ENCODE results near the gene LAMA5.

Gene LAMA5

DNA sequence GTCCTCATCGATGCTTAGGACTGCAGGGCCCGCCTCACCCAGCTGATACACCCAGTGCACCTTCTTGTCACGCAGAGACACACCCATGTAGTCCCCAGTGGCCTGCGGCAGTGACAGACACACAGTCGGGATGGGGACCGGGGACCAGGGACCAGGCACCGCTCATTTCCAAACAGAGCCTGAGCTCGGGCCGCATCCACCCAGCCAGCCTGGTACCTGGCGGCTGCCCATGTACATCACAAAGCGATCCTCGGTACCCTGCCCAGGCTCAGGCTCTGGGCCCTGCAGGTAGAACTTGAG is 52.8 kb downstream of the LAMA5 start:
- Histone ChIP-seq H3K9me3 (replicated peaks; ENCODE audit: insufficient read depth, low read length) (no peaks in the 10 kb centered on the region), H3F3A (ENCODE audit: insufficient read depth, low read length) (no peaks in the 10 kb centered on the region), H3K4me2 (ENCODE audit: low read depth, low read length) (no peak overlapping the region), H3K9me2 (replicated peaks; ENCODE audit: insufficient read depth, low read length) (no peaks in the 10 kb centered on the region), H3K9ac (ENCODE audit: low read length) (no peak overlapping the region), H2AFZ (ENCODE audit: low read length) (no peak overlapping the region), H3K27me3 (replicated peaks; ENCODE audit: insufficient read depth, low read length) (no peaks in the 10 kb centered on the region), H4K20me1 (ENCODE audit: insufficient read depth, low read length) (no peaks in the 10 kb centered on the region), H3K4me3 (ENCODE audit: low read length) (no peak overlapping the region), H3K79me2 (ENCODE audit: low read length) (no peaks in the 10 kb centered on the region), H3K4me1 (ENCODE audit: low read length) (no peaks in the 10 kb centered on the region), H3K27ac (ENCODE audit: low read length) (no peak overlapping the region), H3K36me3 (replicated peaks; ENCODE audit: insufficient read depth, low read length) (no peaks in the 10 kb centered on the region)
- TF ChIP-seq CTCF (IDR thresholded peaks at IDR 0.05; ENCODE audit: low read length) (no peak), EZH2 (optimal IDR thresholded peaks at IDR 0.05; ENCODE audit: low read depth, low read length) (no peak), EZH2phosphoT487 (IDR thresholded peaks at IDR 0.05; ENCODE audit: low read length) (no peak)
- DNase-seq: no peak

GRCh38 chr20:62313460-62314338 is 53.4 kb downstream of the LAMA5 start:
- H3K27me3 ChIP-seq (replicated peaks; ENCODE audit: insufficient read depth, low read length): no peaks in the 10 kb centered on the region
- H2AFZ ChIP-seq (ENCODE audit: low read length): no peak overlapping the region
- no peak overlapping the region for H3K4me2 ChIP-seq (ENCODE audit: low read depth, low read length)

GRCh38 chr20:62313021-62313420 is 54.1 kb downstream of the LAMA5 start:
- H4K20me1 ChIP-seq (ENCODE audit: insufficient read depth, low read length): no peaks in the 10 kb centered on the region
- H3K4me3 ChIP-seq (ENCODE audit: low read length): no peak overlapping the region
- H3K36me3 ChIP-seq (replicated peaks; ENCODE audit: insufficient read depth, low read length): no peaks in the 10 kb centered on the region; the same call in 1 of the 2 replicates
- TF ChIP-seq CTCF (IDR thresholded peaks at IDR 0.05; ENCODE audit: low read length) (no peak), EZH2 (optimal IDR thresholded peaks at IDR 0.05; ENCODE audit: low read depth, low read length) (no peak), EZH2phosphoT487 (IDR thresholded peaks at IDR 0.05; ENCODE audit: low read length) (no peak)
- H3K79me2 ChIP-seq (ENCODE audit: low read length): peaks cover under 1% of the 10 kb centered on the region; the same call in 1 of the 2 replicates
- H3K4me1 ChIP-seq (ENCODE audit: low read length): no peaks in the 10 kb centered on the region
- H3K27ac ChIP-seq (ENCODE audit: low read length): no peak overlapping the region
- no peaks in the 10 kb centered on the region for H3K27me3 ChIP-seq (replicated peaks; ENCODE audit: insufficient read depth, low read length)
- H3K9ac ChIP-seq (ENCODE audit: low read length): no peak overlapping the region
- H2AFZ ChIP-seq (ENCODE audit: low read length): no peak overlapping the region
- no peaks in the 10 kb centered on the region for H3F3A ChIP-seq (ENCODE audit: insufficient read depth, low read length)
- H3K9me3 ChIP-seq (replicated peaks; ENCODE audit: insufficient read depth, low read length): no peaks in the 10 kb centered on the region
- DNase-seq: no peak
- H3K4me2 ChIP-seq (ENCODE audit: low read depth, low read length): no peak overlapping the region
- no peaks in the 10 kb centered on the region for H3K9me2 ChIP-seq (replicated peaks; ENCODE audit: insufficient read depth, low read length)

More at GRCh38 chr20:62313460-62314338, 53.4 kb downstream of the LAMA5 start:
- Histone ChIP-seq H3K9me3 (replicated peaks; ENCODE audit: insufficient read depth, low read length) (no peaks in the 10 kb centered on the region), H3K79me2 (ENCODE audit: low read length) (no peaks in the 10 kb centered on the region), H3K9me2 (replicated peaks; ENCODE audit: insufficient read depth, low read length) (no peaks in the 10 kb centered on the region), H4K20me1 (ENCODE audit: insufficient read depth, low read length) (no peaks in the 10 kb centered on the region), H3K27ac (ENCODE audit: low read length) (no peak overlapping the region), H3K36me3 (replicated peaks; ENCODE audit: insufficient read depth, low read length) (no peaks in the 10 kb centered on the region), H3K4me1 (ENCODE audit: low read length) (no peaks in the 10 kb centered on the region), H3K4me3 (ENCODE audit: low read length) (no peak overlapping the region), H3F3A (ENCODE audit: insufficient read depth, low read length) (no peaks in the 10 kb centered on the region), H3K9ac (ENCODE audit: low read length) (no peak overlapping the region)
- no peak for DNase-seq
- TF ChIP-seq CTCF (IDR thresholded peaks at IDR 0.05; ENCODE audit: low read length) (no peak), EZH2 (optimal IDR thresholded peaks at IDR 0.05; ENCODE audit: low read depth, low read length) (no peak), EZH2phosphoT487 (IDR thresholded peaks at IDR 0.05; ENCODE audit: low read length) (no peak)

All from MM.1S (cell line).